ENCODE results near the gene RAB36.

- TF ChIP-seq EZH2phosphoT487 (IDR thresholded peaks at IDR 0.05; ENCODE audit: borderline replicate concordance, low read length) (no peak), CTCF (IDR thresholded peaks at IDR 0.05; ENCODE audit: low read depth, low read length, poor library complexity, severe bottlenecking) (no peak)
Observed at GRCh38 chr22:23137905-23138561, 7.2 kb upstream of the RAB36 start.
